Measurements from ENCODE around the gene COLEC12. TPM values are rescaled to one million over a fixed set of nuclear protein-coding genes. Genes with fewer than 3 reads are reported as not detected.

Gene COLEC12
- total RNA-seq, 1 donor from 2014 or later: 70.0 TPM

GRCh38 chr18:346600-346999, 153.9 kb downstream of the COLEC12 start:
- H3K4me1 Mint-ChIP-seq: peaks cover 1% of the 10 kb centered on the region
- no peak overlapping the region for H3K4me3 Mint-ChIP-seq
- no peak for DNase-seq (ENCODE audit: low spot score in 2 of 2, unreplicated experiment in 2 of 2)
- H3K9me3 Mint-ChIP-seq: peaks cover 18% of the 10 kb centered on the region
- no peak for TF ChIP-seq CTCF (IDR thresholded peaks at IDR 0.05; ENCODE audit: unreplicated experiment)
- no peak overlapping the region for H3K27ac Mint-ChIP-seq
- no peaks in the 10 kb centered on the region for H3K27me3 Mint-ChIP-seq (ENCODE audit: low read depth)
- peaks cover 48% of the 10 kb centered on the region for H3K36me3 Mint-ChIP-seq

GRCh38 chr18:341102-341501, 159.4 kb downstream of the COLEC12 start:
- Mint-ChIP-seq H3K4me3 (no peak overlapping the region), H3K4me1 (peaks cover 1% of the 10 kb centered on the region), H3K9me3 (peaks cover under 1% of the 10 kb centered on the region)

GRCh38 chr18:340044-340443, 160.5 kb downstream of the COLEC12 start:
- no peak overlapping the region for H3K27ac Mint-ChIP-seq
- peaks cover 1% of the 10 kb centered on the region for H3K4me1 Mint-ChIP-seq
- H3K27me3 Mint-ChIP-seq (ENCODE audit: low read depth): no peaks in the 10 kb centered on the region
- no peak for TF ChIP-seq CTCF (IDR thresholded peaks at IDR 0.05; ENCODE audit: unreplicated experiment)
- peaks cover 25% of the 10 kb centered on the region for H3K36me3 Mint-ChIP-seq
- H3K9me3 Mint-ChIP-seq: no peaks in the 10 kb centered on the region
- no peak overlapping the region for H3K4me3 Mint-ChIP-seq
- DNase-seq (ENCODE audit: low spot score in 2 of 2, unreplicated experiment in 2 of 2): no peak

More at GRCh38 chr18:341102-341501, 159.4 kb downstream of the COLEC12 start:
- no peak for TF ChIP-seq CTCF (IDR thresholded peaks at IDR 0.05; ENCODE audit: unreplicated experiment)
- Mint-ChIP-seq H3K27ac (no peak overlapping the region), H3K27me3 (ENCODE audit: low read depth) (no peaks in the 10 kb centered on the region), H3K36me3 (peaks cover 32% of the 10 kb centered on the region)
- no peak for DNase-seq (ENCODE audit: low spot score in 2 of 2, unreplicated experiment in 2 of 2)

- Mint-ChIP-seq H3K36me3 (peaks cover 27% of the 10 kb centered on the region), H3K4me3 (no peak overlapping the region), H3K27me3 (ENCODE audit: low read depth) (no peaks in the 10 kb centered on the region), H3K9me3 (no peaks in the 10 kb centered on the region), H3K4me1 (peaks cover 1% of the 10 kb centered on the region), H3K27ac (no peak overlapping the region)
- no peak for TF ChIP-seq CTCF (IDR thresholded peaks at IDR 0.05; ENCODE audit: unreplicated experiment)
- DNase-seq (ENCODE audit: low spot score in 2 of 2, unreplicated experiment in 2 of 2): no peak
Observed at GRCh38 chr18:339200-339599, 161.3 kb downstream of the COLEC12 start.

- no peak overlapping the region for H3K4me3 Mint-ChIP-seq
- H3K9me3 Mint-ChIP-seq: no peaks in the 10 kb centered on the region
- TF ChIP-seq CTCF (IDR thresholded peaks at IDR 0.05; ENCODE audit: unreplicated experiment): no peak
- H3K27me3 Mint-ChIP-seq (ENCODE audit: low read depth): no peaks in the 10 kb centered on the region
- DNase-seq (ENCODE audit: low spot score in 2 of 2, unreplicated experiment in 2 of 2): no peak
- H3K27ac Mint-ChIP-seq: no peak overlapping the region
- H3K4me1 Mint-ChIP-seq: peaks cover 17% of the 10 kb centered on the region
- H3K36me3 Mint-ChIP-seq: peaks cover 41% of the 10 kb centered on the region
Observed at GRCh38 chr18:336713-337112, 163.8 kb downstream of the COLEC12 start.

- Mint-ChIP-seq H3K9me3 (no peaks in the 10 kb centered on the region), H3K4me1 (peaks cover 20% of the 10 kb centered on the region), H3K36me3 (peaks cover 40% of the 10 kb centered on the region), H3K4me3 (no peak overlapping the region), H3K27me3 (ENCODE audit: low read depth) (no peaks in the 10 kb centered on the region), H3K27ac (no peak overlapping the region)
- no peak for TF ChIP-seq CTCF (IDR thresholded peaks at IDR 0.05; ENCODE audit: unreplicated experiment)
- DNase-seq (ENCODE audit: low spot score in 2 of 2, unreplicated experiment in 2 of 2): no peak
Observed at GRCh38 chr18:335733-336132, 164.8 kb downstream of the COLEC12 start.

All from mesothelial cell of epicardium (in vitro differentiated cells).